Body of pancreas (tissue), 4 donors: ENCODE measurements around the gene HOXD13. TPM values are rescaled to one million over a fixed set of nuclear protein-coding genes. Genes with fewer than 3 reads are reported as not detected.

Source experiments
- ATAC-seq: fragments of 150-250 bp; one replicate; pipeline ENCODE4 v1.9.1; 2016
- DNase-seq, 4 donors: peaks; one replicate each; pipeline ENCODE4 v3.0.0-alpha.2; 2019
- H3K27ac ChIP-seq, 4 donors: fragments of 200-600 bp; sonication (generic); 1 replicate in 3 of 4; 2 replicates in 1 of 4; pipeline versions ENCODE4 v1.5.1 to v1.6.1; 2016 to 2019; ENCODE audit warnings: mild to moderate bottlenecking in 1 of 4, mixed read lengths in 1 of 4, moderate library complexity in 1 of 4
- H3K27me3 ChIP-seq, 2 donors: fragments of 200-600 bp; sonication (generic); one replicate each; pipeline ENCODE4 v1.6.0; 2016; ENCODE audit warnings: mild to moderate bottlenecking in 1 of 2
- H3K36me3 ChIP-seq, 2 donors: fragments of 200-600 bp; sonication (generic); replicated peaks in 1 of 2; 2 replicates each; pipeline ENCODE4 v1.5.1; 2016; ENCODE audit warnings: low read depth in 2 of 2; ENCODE audit not compliant: insufficient read depth in 1 of 2
- H3K4me1 ChIP-seq: fragments of 200-600 bp; sonication (generic); one replicate; pipeline ENCODE4 v1.6.0; 2016
- H3K4me3 ChIP-seq, 2 donors: fragments of 200-600 bp; sonication (generic); 1 replicate in 1 of 2; 2 replicates in 1 of 2; pipeline ENCODE4 v1.5.1; 2016 to 2019
- H3K9me3 ChIP-seq, 3 donors: fragments of 200-600 bp; sonication (generic); 1 replicate in 2 of 3; 2 replicates in 1 of 3; pipeline ENCODE4 v1.5.1; 2016
- POLR2A ChIP-seq, 3 donors: fragments of 450-650 bp; IDR thresholded peaks; one replicate each; pipeline ENCODE4 v1.6.1; 2016; ENCODE audit warnings: antibody characterized with exemption in 3 of 3, mild to moderate bottlenecking in 2 of 3
- WGBS, 2 donors: methylation state at CpG; one replicate each; pipeline ENCODE4 v1.1.5; 2017; 5-methylcytosine and 5-hydroxymethylcytosine counted together
- intact Hi-C: fragments of 100-400 bp; cut with DNase I; formaldehyde crosslinking; loops from one replicate; pipeline ENCODE4 v1.15.1; 2023
- total RNA-seq, 2 donors: library from RNA; depleted of rRNA; stranded (reverse); fragments of >200 nt; gene quantifications; one replicate each; pipeline ENCODE4 v1.1.0, GENCODE V29; 2016
- TF ChIP-seq, protein P1 (sequence below), 7 experiments: fragments of 450-650 bp in 4 of 7; fragments of 200-600 bp in 3 of 7; sonication (generic) in 3 of 7; IDR thresholded peaks; one replicate each; pipeline ENCODE4 v1.5.1; 2016 to 2019; ENCODE audit warnings: antibody characterized with exemption in 7 of 7

Gene HOXD13
- total RNA-seq, 2 donors from 2014 or later = not detected

DNA sequence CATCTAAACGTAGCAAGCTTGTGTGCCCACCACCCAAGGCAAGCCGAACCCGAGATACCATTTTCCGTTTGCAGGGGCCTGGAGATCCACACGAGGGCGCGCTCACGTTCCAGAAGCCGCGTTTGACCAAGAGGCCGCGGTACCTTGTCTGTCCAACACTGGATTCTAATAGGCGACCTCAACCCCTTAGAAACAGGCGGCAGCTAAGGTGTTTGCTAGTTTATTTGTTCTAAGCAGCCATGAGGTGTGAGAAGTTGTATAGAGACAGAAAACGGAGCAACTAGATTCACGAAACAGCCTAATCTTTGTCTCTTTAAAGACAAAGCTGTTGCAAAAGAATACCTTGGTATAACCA is 18.8 kb downstream of the HOXD13 start:
- ATAC-seq = no peak
- Histone ChIP-seq H3K9me3 (no peaks in the 10 kb centered on the region), H3K4me3 (no peak overlapping the region), H3K4me1 (peaks cover 15% of the 10 kb centered on the region), H3K27ac (no peak overlapping the region), H3K36me3 (no peaks in the 10 kb centered on the region), H3K27me3 (peaks cover 0 to 72% of the 10 kb centered on the region in 2 donors)
- 1 to 7% methylated on average over 16 of the region's 16 CpGs for WGBS, 2 donors
- DNase-seq = peak in 2 of 4 donors; percentile 37
- TF ChIP-seq, protein P1, sequence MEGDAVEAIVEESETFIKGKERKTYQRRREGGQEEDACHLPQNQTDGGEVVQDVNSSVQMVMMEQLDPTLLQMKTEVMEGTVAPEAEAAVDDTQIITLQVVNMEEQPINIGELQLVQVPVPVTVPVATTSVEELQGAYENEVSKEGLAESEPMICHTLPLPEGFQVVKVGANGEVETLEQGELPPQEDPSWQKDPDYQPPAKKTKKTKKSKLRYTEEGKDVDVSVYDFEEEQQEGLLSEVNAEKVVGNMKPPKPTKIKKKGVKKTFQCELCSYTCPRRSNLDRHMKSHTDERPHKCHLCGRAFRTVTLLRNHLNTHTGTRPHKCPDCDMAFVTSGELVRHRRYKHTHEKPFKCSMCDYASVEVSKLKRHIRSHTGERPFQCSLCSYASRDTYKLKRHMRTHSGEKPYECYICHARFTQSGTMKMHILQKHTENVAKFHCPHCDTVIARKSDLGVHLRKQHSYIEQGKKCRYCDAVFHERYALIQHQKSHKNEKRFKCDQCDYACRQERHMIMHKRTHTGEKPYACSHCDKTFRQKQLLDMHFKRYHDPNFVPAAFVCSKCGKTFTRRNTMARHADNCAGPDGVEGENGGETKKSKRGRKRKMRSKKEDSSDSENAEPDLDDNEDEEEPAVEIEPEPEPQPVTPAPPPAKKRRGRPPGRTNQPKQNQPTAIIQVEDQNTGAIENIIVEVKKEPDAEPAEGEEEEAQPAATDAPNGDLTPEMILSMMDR (IDR thresholded peaks at IDR 0.05) = peak in 6 of 7 experiments; percentile 28 to 38 (median 34)
- no peak for TF ChIP-seq POLR2A (IDR thresholded peaks at IDR 0.05)
- intact Hi-C loops = no loop called here

DNA sequence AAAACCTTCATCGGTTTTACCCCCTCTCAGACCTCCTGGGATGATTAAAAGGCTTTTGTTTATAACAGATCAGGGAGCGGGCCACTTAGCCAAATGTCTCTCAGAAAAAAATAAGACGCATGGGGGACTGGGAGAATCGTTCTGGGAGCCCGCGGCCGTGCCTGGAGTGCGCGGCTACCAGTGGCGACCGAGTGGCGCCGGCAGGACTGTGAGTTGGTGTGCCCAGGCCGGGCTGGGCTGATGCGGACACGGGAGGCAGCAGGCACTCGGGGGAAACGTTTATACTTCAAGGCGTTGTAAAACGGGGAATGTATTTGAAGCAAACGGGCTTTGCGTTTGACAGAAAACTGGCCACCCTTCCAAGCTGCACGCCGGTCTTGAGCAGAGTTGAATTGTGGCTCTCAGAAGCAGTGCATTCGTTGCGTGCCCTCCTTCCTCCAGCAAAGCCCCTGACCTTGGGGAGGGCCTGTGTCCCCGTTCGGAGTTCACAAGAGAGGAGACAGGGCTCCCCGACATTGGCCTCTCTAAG is 19.4 kb downstream of the HOXD13 start:
- WGBS, 2 donors = 3 to 4% methylated on average over 23 to 29 of the region's 29 CpGs
- ATAC-seq = no peak
- no peak overlapping the region for H3K4me3 ChIP-seq
- intact Hi-C loops = no loop called here
- TF ChIP-seq, protein P1 (IDR thresholded peaks at IDR 0.05) = no peak
- TF ChIP-seq POLR2A (IDR thresholded peaks at IDR 0.05) = no peak
- peaks cover 12% of the 10 kb centered on the region for H3K4me1 ChIP-seq
- no peak for DNase-seq
- H3K9me3 ChIP-seq = no peaks in the 10 kb centered on the region
- H3K27ac ChIP-seq = no peak overlapping the region
- H3K36me3 ChIP-seq = no peaks in the 10 kb centered on the region
- H3K27me3 ChIP-seq = peaks cover 0 to 72% of the 10 kb centered on the region in 2 donors

DNA sequence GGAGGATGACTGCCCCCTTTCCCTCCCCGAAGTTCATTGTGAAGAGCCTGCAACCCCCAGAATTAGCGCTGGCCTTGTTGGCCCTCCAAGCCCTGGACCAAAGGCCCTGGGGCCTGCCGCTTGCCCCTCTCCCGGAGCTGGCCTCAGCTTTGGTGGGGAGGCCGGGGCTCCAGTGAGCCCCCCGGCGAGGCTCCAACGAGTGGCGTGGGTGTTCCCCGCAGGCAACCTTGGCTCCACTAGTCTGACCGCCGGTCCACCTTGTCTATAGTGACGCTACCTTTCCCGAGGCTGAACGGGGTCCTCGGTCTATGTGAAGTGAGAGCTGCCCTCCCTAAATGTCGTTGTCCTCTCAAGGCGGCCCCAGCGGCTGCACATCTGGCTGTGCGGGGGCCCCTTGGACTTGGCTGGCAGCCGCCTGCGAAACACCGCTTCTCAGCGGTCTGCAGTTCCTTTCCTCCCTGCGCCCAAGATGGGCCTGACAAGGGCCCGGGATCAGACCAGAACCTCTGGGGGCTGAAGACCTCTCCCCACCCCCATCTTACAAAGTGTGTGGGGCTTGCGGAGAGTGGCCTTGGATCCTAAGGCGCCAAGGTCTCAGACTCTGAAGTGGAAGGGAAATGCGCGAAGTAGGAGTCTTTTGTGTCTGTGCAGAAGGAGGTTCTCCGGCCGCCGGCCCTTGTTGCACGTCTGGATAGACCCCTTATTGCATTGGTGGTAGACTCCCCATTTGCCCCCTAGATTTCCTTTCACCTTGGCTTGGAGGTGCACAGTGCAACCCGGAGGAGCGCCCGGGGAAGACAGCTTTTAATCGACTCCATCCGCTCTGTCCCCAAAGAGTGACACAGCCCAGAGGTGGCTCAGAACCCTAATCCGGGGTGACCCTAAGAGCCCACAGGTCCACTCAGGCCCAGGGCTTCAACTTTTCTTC is 20.1 kb downstream of the HOXD13 start:
- Histone ChIP-seq H3K27ac (no peak overlapping the region), H3K36me3 (no peaks in the 10 kb centered on the region), H3K4me3 (no peak overlapping the region), H3K27me3 (peaks cover 0 to 75% of the 10 kb centered on the region in 2 donors), H3K4me1 (peaks cover 7% of the 10 kb centered on the region), H3K9me3 (no peaks in the 10 kb centered on the region)
- no peak for ATAC-seq
- intact Hi-C loops = no loop called here
- 7 to 12% methylated on average over 13 to 40 of the region's 40 CpGs for WGBS, 2 donors
- TF ChIP-seq, protein P1 (IDR thresholded peaks at IDR 0.05) = no peak
- no peak for TF ChIP-seq POLR2A (IDR thresholded peaks at IDR 0.05)
- no peak for DNase-seq

DNA sequence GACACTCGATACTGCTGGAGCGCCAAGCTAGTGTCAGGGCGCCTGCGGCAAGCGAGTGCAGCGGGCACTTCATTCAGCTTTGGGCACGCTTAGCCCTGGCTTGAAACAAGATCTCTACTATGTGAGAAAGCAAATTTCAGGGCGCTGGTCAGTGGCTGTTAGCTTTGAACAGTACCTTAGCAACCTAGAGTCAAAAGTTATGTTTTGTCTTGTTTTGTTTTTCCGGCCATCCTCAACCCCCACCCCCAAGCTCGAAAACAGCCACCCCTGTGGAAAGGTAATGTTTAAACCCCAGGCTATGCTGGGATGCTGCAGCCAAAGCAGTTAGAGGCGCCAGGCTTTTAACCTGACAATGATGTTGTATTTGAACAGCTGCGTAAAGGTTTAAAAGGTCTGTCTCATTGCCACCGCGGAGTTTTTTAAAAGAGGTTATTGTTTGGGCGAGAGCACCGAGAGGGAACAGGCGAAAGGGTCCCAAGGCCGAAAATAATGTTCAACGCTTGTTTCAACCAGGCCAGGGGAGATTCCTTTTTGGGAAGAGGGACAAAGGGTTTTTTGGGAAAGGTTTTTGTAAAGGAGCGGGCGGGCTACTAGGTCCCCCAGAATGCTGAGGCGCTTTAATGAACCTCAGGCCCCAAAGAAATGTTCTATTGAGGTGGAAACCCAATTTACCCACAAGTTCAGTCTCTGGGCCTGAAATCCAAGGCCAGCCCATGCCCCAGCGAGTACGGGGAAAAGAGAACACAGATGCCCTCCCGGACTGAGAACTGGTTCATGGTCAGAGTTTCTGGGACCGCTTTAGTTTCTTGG is 21.8 kb downstream of the HOXD13 start:
- H3K27ac ChIP-seq = no peak overlapping the region
- H3K27me3 ChIP-seq = peaks cover 0 to 70% of the 10 kb centered on the region in 2 donors
- H3K4me3 ChIP-seq = no peak overlapping the region
- WGBS, 2 donors = 7 to 8% methylated on average over 21 to 26 of the region's 26 CpGs
- peaks cover 4% of the 10 kb centered on the region for H3K4me1 ChIP-seq
- H3K9me3 ChIP-seq = no peaks in the 10 kb centered on the region
- no peak for ATAC-seq
- no peak for TF ChIP-seq POLR2A (IDR thresholded peaks at IDR 0.05)
- TF ChIP-seq, protein P1 (IDR thresholded peaks at IDR 0.05) = no peak
- intact Hi-C loops = no loop called here
- DNase-seq = no peak
- H3K36me3 ChIP-seq = no peaks in the 10 kb centered on the region
